ENCODE data around the gene CCDC174.

GRCh38 chr3:14689247-14689980 lies 37.9 kb downstream of the CCDC174 start:
- TF ChIP-seq CTCF (IDR thresholded peaks at IDR 0.05; ENCODE audit: low read length) (no peak), EZH2 (IDR thresholded peaks at IDR 0.05; ENCODE audit: borderline replicate concordance, low read length) (no peak)
